ENCODE results near the gene PIP4P1.

- TF ChIP-seq TAF1 (conservative IDR thresholded peaks at IDR 0.05), result no peak
- TF ChIP-seq CTCF (IDR thresholded peaks at IDR 0.05; ENCODE audit: low read depth, low read length, missing input control), result no peak
- TF ChIP-seq, protein P1, sequence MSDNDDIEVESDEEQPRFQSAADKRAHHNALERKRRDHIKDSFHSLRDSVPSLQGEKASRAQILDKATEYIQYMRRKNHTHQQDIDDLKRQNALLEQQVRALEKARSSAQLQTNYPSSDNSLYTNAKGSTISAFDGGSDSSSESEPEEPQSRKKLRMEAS (IDR thresholded peaks at IDR 0.05), result no peak
- no peak for TF ChIP-seq GABPA (IDR thresholded peaks at IDR 0.05 in 1 of 2, conservative IDR thresholded peaks at IDR 0.05 in 1 of 2)
- no peak for TF ChIP-seq SP1 (IDR thresholded peaks at IDR 0.05)
- no peak for TF ChIP-seq JUND (IDR thresholded peaks at IDR 0.05)
- TF ChIP-seq YY1 (IDR thresholded peaks at IDR 0.05), result no peak
- TF ChIP-seq RXRA (IDR thresholded peaks at IDR 0.05), result no peak
- TF ChIP-seq, protein P2, sequence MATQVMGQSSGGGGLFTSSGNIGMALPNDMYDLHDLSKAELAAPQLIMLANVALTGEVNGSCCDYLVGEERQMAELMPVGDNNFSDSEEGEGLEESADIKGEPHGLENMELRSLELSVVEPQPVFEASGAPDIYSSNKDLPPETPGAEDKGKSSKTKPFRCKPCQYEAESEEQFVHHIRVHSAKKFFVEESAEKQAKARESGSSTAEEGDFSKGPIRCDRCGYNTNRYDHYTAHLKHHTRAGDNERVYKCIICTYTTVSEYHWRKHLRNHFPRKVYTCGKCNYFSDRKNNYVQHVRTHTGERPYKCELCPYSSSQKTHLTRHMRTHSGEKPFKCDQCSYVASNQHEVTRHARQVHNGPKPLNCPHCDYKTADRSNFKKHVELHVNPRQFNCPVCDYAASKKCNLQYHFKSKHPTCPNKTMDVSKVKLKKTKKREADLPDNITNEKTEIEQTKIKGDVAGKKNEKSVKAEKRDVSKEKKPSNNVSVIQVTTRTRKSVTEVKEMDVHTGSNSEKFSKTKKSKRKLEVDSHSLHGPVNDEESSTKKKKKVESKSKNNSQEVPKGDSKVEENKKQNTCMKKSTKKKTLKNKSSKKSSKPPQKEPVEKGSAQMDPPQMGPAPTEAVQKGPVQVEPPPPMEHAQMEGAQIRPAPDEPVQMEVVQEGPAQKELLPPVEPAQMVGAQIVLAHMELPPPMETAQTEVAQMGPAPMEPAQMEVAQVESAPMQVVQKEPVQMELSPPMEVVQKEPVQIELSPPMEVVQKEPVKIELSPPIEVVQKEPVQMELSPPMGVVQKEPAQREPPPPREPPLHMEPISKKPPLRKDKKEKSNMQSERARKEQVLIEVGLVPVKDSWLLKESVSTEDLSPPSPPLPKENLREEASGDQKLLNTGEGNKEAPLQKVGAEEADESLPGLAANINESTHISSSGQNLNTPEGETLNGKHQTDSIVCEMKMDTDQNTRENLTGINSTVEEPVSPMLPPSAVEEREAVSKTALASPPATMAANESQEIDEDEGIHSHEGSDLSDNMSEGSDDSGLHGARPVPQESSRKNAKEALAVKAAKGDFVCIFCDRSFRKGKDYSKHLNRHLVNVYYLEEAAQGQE (IDR thresholded peaks at IDR 0.05), result no peak
Measured at GRCh38 chr14:20476776-20477175, 15.5 kb upstream of the PIP4P1 start.
